NCI-H2196 (cell line): Measurements from ENCODE around the gene CASKIN2.

Source experiments
- DNase-seq: peaks from one replicate; lab custom pipeline; 2025; ENCODE audit not compliant: unreplicated experiment; lab: John Stamatoyannopoulos, UW

Gene CASKIN2

DNA sequence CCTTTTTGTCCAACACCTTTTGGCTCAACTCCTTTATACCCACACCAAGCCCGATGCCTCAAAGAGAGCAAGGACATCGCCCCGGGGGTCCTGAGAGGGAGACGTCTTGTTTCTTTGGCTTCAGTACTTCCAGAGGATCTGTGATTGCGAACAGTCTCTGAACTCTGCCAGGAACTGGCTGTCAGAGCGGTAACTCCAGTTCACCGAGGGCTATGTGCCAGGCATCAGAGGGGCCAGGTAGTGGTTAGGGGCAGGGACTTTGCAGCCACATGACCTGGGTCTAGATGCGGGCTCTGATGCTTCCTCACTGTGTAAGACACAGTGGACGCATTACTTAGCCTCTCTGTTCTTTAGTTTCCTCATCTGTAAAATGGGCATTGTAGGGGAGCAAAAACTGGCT is 31.8 kb upstream of the CASKIN2 start:
- no peak for DNase-seq

- DNase-seq: no peak
Observed at GRCh38 chr17:75546181-75546580, 30.8 kb upstream of the CASKIN2 start.

- no peak for DNase-seq
Observed at GRCh38 chr17:75544250-75544649, 28.9 kb upstream of the CASKIN2 start.

DNA sequence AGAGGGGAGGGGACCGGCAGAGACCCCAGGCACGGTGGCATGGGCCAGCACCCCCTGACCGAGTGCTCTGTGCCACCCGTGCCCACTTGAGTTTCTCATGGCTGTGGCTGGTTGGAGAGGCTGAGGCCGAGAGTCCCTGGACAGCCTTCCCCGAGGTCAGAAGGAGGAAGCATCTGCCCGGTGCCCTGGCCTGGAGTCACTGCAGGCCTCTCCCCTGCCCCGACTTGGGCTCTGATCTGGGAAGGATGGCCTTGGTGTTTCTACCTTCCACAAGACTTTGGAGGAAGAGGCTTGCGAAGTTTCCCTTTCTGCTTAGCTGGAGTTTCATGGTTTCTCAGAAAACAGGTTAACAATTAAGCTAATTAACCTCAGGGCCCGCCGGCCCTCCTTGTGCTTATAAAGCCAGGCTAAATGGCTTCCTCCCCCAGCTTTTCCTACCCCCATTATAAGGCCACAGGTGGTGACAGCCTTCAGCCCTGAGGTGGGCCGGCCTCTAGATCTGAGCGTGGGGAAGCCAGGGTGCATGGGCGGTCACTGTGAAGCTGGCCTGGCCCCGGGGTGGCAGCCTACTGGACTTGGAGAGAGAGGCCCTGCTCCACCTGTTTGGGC is 27.5 kb upstream of the CASKIN2 start:
- DNase-seq: no peak

DNA sequence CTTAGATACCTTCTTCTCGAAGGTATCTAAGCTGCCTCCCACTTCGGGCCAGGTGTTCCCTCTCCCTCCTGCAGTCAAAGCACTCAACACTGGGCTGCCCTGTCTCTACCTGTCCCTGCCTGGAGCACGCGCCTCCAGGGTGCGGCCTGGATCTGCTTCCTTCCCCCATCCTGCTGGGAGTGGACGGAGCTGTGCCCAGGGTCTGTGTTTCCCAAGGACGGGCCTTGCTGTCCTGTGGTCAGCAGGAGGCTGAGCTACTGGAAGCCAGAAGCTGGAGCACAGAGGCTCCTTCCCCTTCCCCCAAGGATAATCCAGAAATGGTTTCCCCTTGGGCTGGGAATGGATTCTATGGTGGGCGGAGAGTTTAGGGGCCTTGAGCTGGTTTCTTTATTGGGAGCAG is 26.9 kb upstream of the CASKIN2 start:
- no peak for DNase-seq

DNA sequence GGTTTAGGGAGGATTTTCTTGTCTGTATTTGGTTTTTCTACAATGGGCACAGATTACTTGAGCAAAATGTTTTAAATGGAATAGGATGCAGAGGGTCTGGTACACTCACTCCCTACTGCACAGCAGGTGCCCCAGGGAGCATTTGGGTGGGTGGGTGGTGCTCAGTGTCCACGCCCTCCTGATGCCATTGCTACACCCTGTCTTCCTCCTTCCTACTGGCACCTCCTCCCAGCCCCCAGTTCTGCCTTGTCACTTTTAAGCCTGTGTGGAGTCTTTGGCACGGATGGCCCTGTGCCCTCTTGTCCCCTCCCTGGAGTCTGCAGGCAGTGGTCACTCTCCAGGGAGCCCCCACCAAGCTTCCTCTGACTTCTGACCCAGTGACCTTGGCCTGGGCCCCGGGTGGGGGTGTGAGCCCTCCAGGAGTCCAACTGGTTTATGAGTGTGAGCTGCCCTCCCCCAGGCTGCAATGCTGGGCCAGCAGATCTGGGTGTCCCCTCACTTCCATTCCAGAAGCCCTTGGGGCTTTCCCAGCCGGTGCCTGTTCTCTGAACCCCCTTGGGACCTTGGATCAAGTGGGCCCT is 25.7 kb upstream of the CASKIN2 start:
- no peak for DNase-seq

- DNase-seq: no peak
Observed at GRCh38 chr17:75539967-75540729, 24.8 kb upstream of the CASKIN2 start.

- no peak for DNase-seq
Observed at GRCh38 chr17:75536366-75536765, 21.0 kb upstream of the CASKIN2 start.

- no peak for DNase-seq
Observed at GRCh38 chr17:75535871-75536270, 20.5 kb upstream of the CASKIN2 start.

DNA sequence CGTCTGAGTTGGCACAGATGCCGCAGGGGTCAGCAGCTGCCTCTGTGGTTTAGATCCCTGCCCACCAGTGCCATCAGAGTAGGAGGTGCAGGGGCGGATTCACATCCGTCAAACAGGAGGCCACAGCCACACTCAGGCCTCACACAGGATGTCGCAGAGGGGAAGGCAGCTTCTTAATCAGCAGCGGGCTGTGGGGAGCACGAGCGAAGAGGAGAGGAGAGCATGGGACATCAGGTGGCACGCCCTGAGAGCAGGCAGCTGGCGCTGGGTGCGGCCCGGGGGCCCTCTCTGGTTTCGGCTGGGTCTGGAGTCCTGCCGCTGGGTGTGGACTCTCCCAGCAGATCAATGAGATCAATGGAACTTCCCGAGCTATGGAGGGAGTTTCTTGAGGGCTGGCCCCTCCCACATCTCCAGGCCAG is 19.8 kb upstream of the CASKIN2 start:
- DNase-seq: no peak

DNA sequence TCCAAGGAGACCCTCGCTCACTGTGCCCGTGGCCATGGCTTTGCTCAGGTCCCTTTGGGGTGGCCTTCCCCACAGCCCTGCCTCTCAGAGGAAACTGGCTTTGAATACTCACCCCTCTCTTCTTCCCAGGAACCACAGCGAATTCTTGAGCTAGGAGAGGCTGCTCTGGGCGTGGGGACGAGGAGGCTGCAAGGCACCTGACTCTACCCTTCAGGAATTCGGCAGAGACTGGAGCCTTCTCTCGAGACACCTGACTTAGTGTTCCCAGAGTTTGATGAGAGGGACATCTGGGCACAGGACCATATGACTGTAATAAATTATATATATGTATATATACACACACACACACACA is 16.4 kb upstream of the CASKIN2 start:
- DNase-seq: no peak

DNA sequence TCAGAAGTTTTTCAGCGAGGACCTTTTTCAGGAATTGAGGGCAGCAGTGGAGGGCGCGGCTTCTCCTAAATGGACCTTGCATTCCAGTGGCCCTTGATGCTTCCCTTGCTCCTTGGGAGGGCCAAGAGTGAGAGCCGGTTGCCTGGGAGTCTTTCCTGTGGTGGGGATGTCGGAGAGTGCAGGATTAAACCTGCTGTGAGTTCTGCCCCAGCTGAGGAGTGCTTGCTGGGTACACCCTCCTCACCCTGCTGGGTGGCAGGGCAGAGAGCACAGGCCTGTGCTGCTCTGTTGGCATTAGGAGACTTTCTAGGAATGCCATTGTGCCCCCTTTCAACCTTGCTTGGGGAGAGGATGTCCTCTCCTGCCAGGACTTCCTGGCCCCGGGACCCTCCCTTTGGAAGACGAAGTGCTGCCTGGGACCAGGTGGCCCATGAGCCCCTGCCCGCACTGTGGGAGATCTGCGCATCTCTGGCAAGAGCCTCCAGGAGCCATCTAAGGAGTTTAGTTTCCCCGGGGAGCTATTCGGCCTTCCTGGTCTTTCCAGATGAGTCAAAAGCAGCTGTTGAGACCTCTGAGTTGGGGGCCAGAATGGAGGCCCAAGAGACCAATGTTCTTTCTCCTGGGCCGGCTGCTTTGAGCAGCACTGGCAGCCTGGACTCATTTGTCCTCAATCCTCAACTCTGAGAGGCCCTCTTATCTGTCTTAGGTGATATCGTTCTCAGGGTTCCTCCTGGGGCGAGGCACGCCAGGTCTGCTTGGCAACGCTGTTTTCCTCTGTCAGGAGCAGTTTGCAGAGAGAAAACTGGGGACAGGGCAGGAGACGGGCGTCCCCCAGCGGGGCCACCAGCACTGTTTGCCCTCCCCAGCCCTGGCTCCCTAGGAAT is 15.7 kb upstream of the CASKIN2 start:
- DNase-seq: no peak

- DNase-seq: no peak
Observed at GRCh38 chr17:75526555-75527270, 11.4 kb upstream of the CASKIN2 start.

DNA sequence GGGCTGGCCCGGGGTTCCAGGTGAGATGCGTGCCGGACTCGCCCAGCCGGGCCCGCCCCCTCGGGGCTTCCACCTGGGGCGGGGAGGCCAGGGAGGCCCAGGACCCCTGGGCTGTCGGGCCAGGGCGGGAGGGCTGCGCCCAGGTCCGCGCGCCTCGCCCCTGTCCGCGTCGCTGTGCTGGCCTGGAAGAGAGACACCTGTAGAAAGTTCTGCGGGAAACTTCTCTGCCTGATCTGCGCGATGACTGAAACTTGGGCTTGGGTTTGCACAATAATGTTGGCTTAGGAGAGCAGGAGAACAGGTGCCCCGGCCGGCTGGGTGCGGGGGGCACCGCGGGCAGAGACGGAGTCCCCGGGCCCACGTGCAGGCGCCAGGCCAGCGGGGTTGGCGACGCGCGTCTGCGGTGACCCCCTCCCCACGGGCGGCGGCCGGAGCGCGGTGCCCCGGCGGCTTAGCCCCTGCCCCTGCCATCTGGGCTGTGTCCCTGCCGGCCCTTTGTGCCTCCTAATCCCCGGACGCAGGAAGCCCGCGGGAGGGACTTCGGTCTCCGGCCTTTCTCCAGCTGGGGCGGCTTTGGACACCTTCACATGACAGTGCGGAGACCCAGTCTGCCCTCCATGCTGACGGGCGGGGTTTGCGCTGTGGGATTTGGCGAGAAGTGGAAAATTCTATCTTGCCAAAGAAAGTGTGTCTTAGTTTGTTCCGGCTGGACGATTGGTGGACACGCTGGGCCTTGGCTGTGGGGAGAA is 10.6 kb upstream of the CASKIN2 start:
- DNase-seq: peak; percentile 21

- DNase-seq: peak; percentile 96
Observed at GRCh38 chr17:75524970-75525805, 9.9 kb upstream of the CASKIN2 start, which contains the start of gene LLGL2. Gene LLGL2 (plus strand): TSS chr17:75525697. CDS start chr17:75543427, 17,730 bp downstream.

DNA sequence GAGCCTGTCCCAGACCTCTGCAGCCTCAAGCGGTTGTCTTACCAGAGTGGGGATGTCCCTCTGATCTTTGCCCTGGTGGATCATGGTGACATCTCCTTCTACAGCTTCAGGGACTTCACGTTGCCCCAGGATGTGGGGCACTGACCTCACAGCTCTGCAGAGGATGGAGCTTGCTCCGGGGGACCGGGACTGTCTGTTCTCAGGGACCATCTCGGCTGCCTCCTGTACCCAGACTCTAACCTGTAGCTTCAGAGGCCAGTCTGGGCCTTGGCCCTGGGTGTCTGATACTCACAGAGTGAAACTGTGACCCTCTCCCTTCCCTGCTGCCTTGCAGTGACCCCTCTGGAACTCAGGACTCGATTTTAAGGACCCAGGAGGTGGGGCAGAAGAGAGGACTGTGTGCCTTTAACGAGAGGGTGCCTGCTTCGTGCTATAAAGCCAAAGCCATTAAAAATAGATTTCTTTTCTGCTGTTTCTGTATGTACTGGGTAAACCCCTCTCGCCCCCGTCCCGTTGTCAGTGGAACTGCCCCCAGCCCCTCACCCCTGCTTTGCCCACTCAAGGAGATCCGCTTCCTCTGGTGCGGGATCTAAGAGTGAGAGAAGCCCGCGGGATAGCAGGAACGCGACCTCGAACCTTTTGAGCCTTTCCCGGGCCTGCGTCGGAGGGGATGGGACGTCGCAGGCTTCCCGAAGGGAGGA is 9.1 kb upstream of the CASKIN2 start:
- no peak for DNase-seq

DNA sequence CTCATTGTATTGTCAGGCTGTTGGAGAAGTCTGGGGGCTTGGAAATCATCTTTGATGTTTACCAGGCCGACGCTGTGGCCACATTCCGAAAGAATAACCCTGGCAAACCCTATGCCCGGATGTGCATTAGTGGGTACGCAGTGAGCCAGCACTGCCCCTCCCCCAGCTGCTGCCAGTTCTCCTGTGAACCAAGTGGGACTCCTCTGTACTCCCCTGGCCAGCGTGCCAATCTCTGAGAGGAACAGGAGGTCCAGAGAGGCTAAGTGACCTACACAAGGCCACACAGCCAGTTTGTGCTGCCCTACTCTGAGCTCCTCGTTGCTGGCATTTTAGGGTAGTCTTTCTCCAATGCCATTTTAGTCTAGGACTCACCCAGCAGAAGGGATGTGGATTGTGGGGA is 8.3 kb upstream of the CASKIN2 start:
- DNase-seq: no peak

DNA sequence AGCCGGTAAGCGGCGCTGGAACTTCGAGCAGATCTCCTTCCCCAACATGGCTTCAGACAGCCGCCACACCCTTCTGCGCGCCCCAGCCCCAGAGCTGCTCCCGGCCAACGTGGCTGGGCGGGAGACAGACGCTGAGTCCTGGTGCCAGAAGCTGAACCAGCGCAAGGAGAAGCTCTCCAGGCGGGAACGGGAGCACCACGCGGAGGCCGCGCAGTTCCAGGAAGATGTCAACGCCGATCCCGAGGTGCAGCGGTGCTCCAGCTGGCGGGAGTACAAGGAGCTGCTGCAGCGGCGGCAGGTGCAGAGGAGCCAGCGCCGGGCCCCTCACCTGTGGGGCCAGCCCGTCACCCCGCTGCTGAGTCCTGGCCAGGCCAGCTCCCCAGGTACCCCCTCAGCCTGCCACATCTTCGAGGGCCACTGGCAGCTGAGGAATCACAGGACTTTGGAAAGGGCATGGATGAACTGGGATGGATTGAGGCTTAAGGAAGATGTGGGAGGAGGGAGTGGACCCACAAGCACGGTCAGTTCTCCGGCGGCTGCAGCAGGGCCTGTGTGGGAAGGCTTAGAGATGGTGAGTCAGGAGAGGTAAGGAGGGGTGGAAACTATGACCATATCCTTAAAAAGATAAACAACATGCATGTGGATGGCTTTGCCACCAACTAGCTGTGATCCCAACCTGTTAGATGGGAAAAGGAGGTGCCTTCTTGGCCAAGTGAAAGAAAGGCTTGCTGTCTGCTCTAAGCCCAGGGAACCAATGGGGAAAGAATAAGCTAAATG is 6.8 kb upstream of the CASKIN2 start:
- no peak for DNase-seq
